ENCODE results near the gene AP1S2. TPM values are rescaled to one million over a fixed set of nuclear protein-coding genes. Genes with fewer than 3 reads are reported as not detected.

Gene AP1S2
- total and polyA plus RNA-seq, 2 of the 8 experiments (the other 6 are each of a cell fraction or from before 2014, with no cell fraction given), result 88.2 to 237 TPM

- H3K23ac ChIP-seq (ENCODE audit: insufficient read length), result no peak overlapping the region
- no peak overlapping the region for H3K56ac ChIP-seq (replicated peaks; ENCODE audit: insufficient read length, low read depth, low read length)
- no peak for DNase-seq (ENCODE audit: low read depth in 1 of 2, low spot score in 2 of 2)
- no peak overlapping the region for H2AK5ac ChIP-seq (ENCODE audit: low read depth, low read length)
- H3K79me1 ChIP-seq (ENCODE audit: low read depth, low read length), result no peaks in the 10 kb centered on the region
- H3K18ac ChIP-seq (ENCODE audit: extremely low read depth, low read length), result no peak overlapping the region
- H2BK12ac ChIP-seq (ENCODE audit: low read depth, low read length), result no peak overlapping the region
- POLR2A ChIA-PET (ENCODE audit: partially characterized antibody), result no interaction called here
- no peak overlapping the region for H2BK120ac ChIP-seq (replicated peaks; ENCODE audit: low read depth, low read length)
- H3K9me3 ChIP-seq (ENCODE audit: insufficient read depth in 2 of 2, low read depth in 1 of 2, low read length in 1 of 2), result no peaks in the 10 kb centered on the region
- no peak overlapping the region for H2BK15ac ChIP-seq (ENCODE audit: low read length)
- no peak overlapping the region for H2AFZ ChIP-seq (ENCODE audit: low read length)
- no peaks in the 10 kb centered on the region for H4K20me1 ChIP-seq (replicated peaks in 1 of 2; ENCODE audit: control insufficient read depth in 1 of 2, insufficient read depth in 2 of 2, low read length in 2 of 2)
- no peak overlapping the region for H2BK20ac ChIP-seq (ENCODE audit: low read length)
- no peak overlapping the region for H3K4me3 ChIP-seq (ENCODE audit: extremely low read depth in 1 of 4, insufficient read depth in 2 of 4, low read depth in 3 of 4, low read length in 4 of 4)
- peaks cover 0 to 2% (median 0%) of the 10 kb centered on the region in 4 experiments; a peak in 2 of 7 replicates for H3K4me1 ChIP-seq (replicated peaks in 1 of 4; ENCODE audit: control insufficient read depth in 3 of 4, insufficient read depth in 4 of 4, low read length in 3 of 4)
- H3K4ac ChIP-seq (replicated peaks; ENCODE audit: insufficient read length, low read depth, low read length), result no peak overlapping the region
- no peak overlapping the region for H3K27ac ChIP-seq (ENCODE audit: low read depth, low read length)
- TF ChIP-seq RFX5 (IDR thresholded peaks at IDR 0.05; ENCODE audit: borderline replicate concordance, low read depth, low read length), result no peak
- no peak for TF ChIP-seq EGR1 (IDR thresholded peaks at IDR 0.05; ENCODE audit: borderline replicate concordance, low read depth, low read length)
- TF ChIP-seq KDM4A (IDR thresholded peaks at IDR 0.05; ENCODE audit: low read depth, low read length, severe bottlenecking), result no peak
- TF ChIP-seq ATF3 (IDR thresholded peaks at IDR 0.05; ENCODE audit: insufficient read depth, low read depth, low read length), result no peak
- TF ChIP-seq JUN (IDR thresholded peaks at IDR 0.05; ENCODE audit: low read depth, low read length), result no peak
- TF ChIP-seq RAD21 (IDR thresholded peaks at IDR 0.05 in 1 of 2, conservative IDR thresholded peaks at IDR 0.05 in 1 of 2; ENCODE audit: low read depth in 2 of 2, low read length in 2 of 2), result no peak
- no peak for TF ChIP-seq RNF2 (IDR thresholded peaks at IDR 0.05; ENCODE audit: borderline replicate concordance, low read depth, low read length, missing control alignments, poor library complexity, severe bottlenecking)
- TF ChIP-seq CBX5 (IDR thresholded peaks at IDR 0.05; ENCODE audit: low read depth, low read length), result no peak
- no peak for TF ChIP-seq CBX8 (IDR thresholded peaks at IDR 0.05; ENCODE audit: borderline replicate concordance, low read depth, low read length)
- H4K8ac ChIP-seq (ENCODE audit: extremely low read depth, insufficient read depth, low read length), result no peak overlapping the region
- H4K5ac ChIP-seq (ENCODE audit: insufficient read length, low read depth, low read length), result no peak overlapping the region
- no peak overlapping the region for H2BK5ac ChIP-seq (ENCODE audit: low read depth, low read length)
- peaks cover 4% of the 10 kb centered on the region; the same call in 1 of the 2 replicates for H3K23me2 ChIP-seq (ENCODE audit: low read depth, low read length)
- no peaks in the 10 kb centered on the region for H3K79me2 ChIP-seq (ENCODE audit: control insufficient read depth in 1 of 2, insufficient read depth in 2 of 2, low read length in 2 of 2)
- no peak for FAIRE-seq
- H3K14ac ChIP-seq (ENCODE audit: insufficient read length), result no peak overlapping the region
- no peaks in the 10 kb centered on the region for H3K27me3 ChIP-seq (replicated peaks in 1 of 4; ENCODE audit: control insufficient read depth in 3 of 4, extremely low read depth in 1 of 4, insufficient read depth in 3 of 4, low read length in 3 of 4)
- H4K91ac ChIP-seq (replicated peaks; ENCODE audit: insufficient read length, low read length), result no peak overlapping the region
- 84% methylated on average over 3 of the region's 3 CpGs; no CpG with 5 or more reads in 1 of the 2 experiments for WGBS, 2 experiments (ENCODE audit: extremely low coverage in 1 of 2, insufficient coverage in 1 of 2, insufficient read length in 1 of 2, insufficient replicate concordance in 2 of 2, low coverage in 1 of 2, low lambda C conversion rate in 2 of 2, missing lambda C conversion rate in 1 of 2)
- no peaks in the 10 kb centered on the region; a peak in 2 of 8 replicates for H3K36me3 ChIP-seq (ENCODE audit: control insufficient read depth in 2 of 4, insufficient read depth in 4 of 4, low read length in 3 of 4)
- no peak overlapping the region for H3K9ac ChIP-seq (replicated peaks in 1 of 4; ENCODE audit: extremely low read depth in 1 of 4, low read depth in 3 of 4, low read length in 3 of 4)
- no peak overlapping the region for H3K4me2 ChIP-seq (ENCODE audit: insufficient read depth in 1 of 2, low read depth in 2 of 2, low read length in 2 of 2)
- CTCF ChIA-PET (ENCODE audit: partially characterized antibody), result no interaction called here
Observed at GRCh38 chrX:15785176-15785750, 69.3 kb downstream of the AP1S2 start.
